NK-92 (cell line): ENCODE measurements around the gene SCN4A.

ENCODE experiments used
- DNase-seq: peaks from one replicate; lab custom pipeline; 2025; ENCODE audit not compliant: unreplicated experiment; lab: John Stamatoyannopoulos, UW

SCN4A gene

GRCh38 chr17:64002658-64003525, 30.2 kb upstream of the SCN4A start:
- DNase-seq: no peak

GRCh38 chr17:64001763-64002529, 29.2 kb upstream of the SCN4A start:
- no peak for DNase-seq

- no peak for DNase-seq
Observed at GRCh38 chr17:64001091-64001579, 28.4 kb upstream of the SCN4A start.

GRCh38 chr17:63999680-64000531, 27.2 kb upstream of the SCN4A start:
- DNase-seq: no peak

- no peak for DNase-seq
Observed at GRCh38 chr17:63998721-63999679, 26.3 kb upstream of the SCN4A start.

GRCh38 chr17:63998050-63998720, 25.5 kb upstream of the SCN4A start, which contains the start of gene PRR29:
PRR29 (plus strand) TSS chr17:63998351; CDS start chr17:63998365, 14 bp downstream.
- DNase-seq: no peak

GRCh38 chr17:63997341-63998048, 24.8 kb upstream of the SCN4A start:
- DNase-seq: no peak

- no peak for DNase-seq
Observed at GRCh38 chr17:63996430-63997182, 23.9 kb upstream of the SCN4A start.

- no peak for DNase-seq
Observed at GRCh38 chr17:63995626-63996025, 22.9 kb upstream of the SCN4A start.

GRCh38 chr17:63993368-63993985, 20.8 kb upstream of the SCN4A start:
- DNase-seq: no peak

GRCh38 chr17:63991611-63992010, 18.9 kb upstream of the SCN4A start:
- no peak for DNase-seq

- DNase-seq: no peak
Observed at GRCh38 chr17:63989622-63990345, 17.1 kb upstream of the SCN4A start.

GRCh38 chr17:63988741-63989621, 16.3 kb upstream of the SCN4A start:
- no peak for DNase-seq

GRCh38 chr17:63988127-63988478, 15.4 kb upstream of the SCN4A start:
- DNase-seq: no peak

GRCh38 chr17:63987221-63988126, 14.8 kb upstream of the SCN4A start:
- DNase-seq: no peak
